Glutamatergic neuron (in vitro differentiated cells): Measurements from ENCODE around the gene ADGRL2. TPM values are rescaled to one million over a fixed set of nuclear protein-coding genes. Genes with fewer than 3 reads are reported as not detected.

Source experiments
- DNase-seq: peaks from one replicate; pipeline ENCODE4 v3.0.0; 2022
- H3K27ac Mint-ChIP-seq: one replicate; pipeline ENCODE4 v1.8.0; 2020; ENCODE audit warnings: mild to moderate bottlenecking, mixed read lengths, inconsistent platforms; ENCODE audit not compliant: unreplicated experiment
- H3K27me3 Mint-ChIP-seq: one replicate; pipeline ENCODE4 v1.8.0; 2020; ENCODE audit warnings: mild to moderate bottlenecking, moderate library complexity, mixed read lengths, inconsistent platforms; ENCODE audit not compliant: unreplicated experiment
- H3K36me3 Mint-ChIP-seq: one replicate; pipeline ENCODE4 v1.8.0; 2020; ENCODE audit warnings: mild to moderate bottlenecking, mixed read lengths, inconsistent platforms; ENCODE audit not compliant: unreplicated experiment
- H3K4me1 Mint-ChIP-seq: one replicate; pipeline ENCODE4 v1.8.0; 2020; ENCODE audit warnings: mild to moderate bottlenecking, low read depth, mixed read lengths, inconsistent platforms; ENCODE audit not compliant: unreplicated experiment
- H3K4me3 Mint-ChIP-seq: one replicate; pipeline ENCODE4 v1.8.0; 2020; ENCODE audit warnings: mild to moderate bottlenecking, mixed read lengths, inconsistent platforms; ENCODE audit not compliant: unreplicated experiment
- H3K9me3 Mint-ChIP-seq: one replicate; pipeline ENCODE4 v1.8.0; 2020; ENCODE audit warnings: mild to moderate bottlenecking, moderate library complexity, mixed read lengths, inconsistent platforms; ENCODE audit not compliant: unreplicated experiment
- total RNA-seq: library from RNA; stranded (reverse); fragmentation: NEBNext Ultra II Directional; extraction: Animal tissue kit (Norgen Biotek cat#: 25700); gene quantifications from one replicate; pipeline ENCODE4 v1.2.1, GENCODE V29; 2021; ENCODE audit not compliant: unreplicated experiment
- TF ChIP-seq, protein P1 (sequence below): fragments of 200-600 bp; sonication (generic); IDR thresholded peaks from one replicate; pipeline ENCODE4 v1.5.0; 2021; ENCODE audit not compliant: partially characterized antibody, unreplicated experiment

Gene ADGRL2
- total RNA-seq, 1 donor from 2014 or later, result 71.2 TPM

DNA sequence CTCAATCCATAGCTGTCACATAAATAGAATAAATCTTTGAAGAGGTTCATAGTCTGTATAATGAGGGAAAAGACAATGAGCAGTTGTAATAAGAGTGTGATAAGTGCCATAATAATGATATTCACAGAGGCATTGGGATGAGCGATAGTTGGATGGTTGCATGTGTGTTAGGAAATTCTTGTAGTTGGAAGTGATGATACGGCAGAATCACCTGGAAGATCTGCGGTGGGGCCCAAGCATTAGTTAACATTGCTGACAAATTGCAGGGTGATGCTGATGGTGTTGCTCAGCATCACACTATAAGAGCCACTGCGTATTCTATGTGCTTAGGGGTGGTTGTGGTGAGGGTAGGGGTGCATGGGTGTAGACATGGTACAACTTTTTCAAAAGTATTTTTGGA, 41.1 kb downstream of the ADGRL2 start:
- Mint-ChIP-seq H3K36me3 (no peaks in the 10 kb centered on the region), H3K27ac (no peak overlapping the region), H3K27me3 (no peaks in the 10 kb centered on the region), H3K4me3 (no peak overlapping the region), H3K4me1 (peaks cover 4% of the 10 kb centered on the region), H3K9me3 (peaks cover 1% of the 10 kb centered on the region)
- DNase-seq, result no peak
- TF ChIP-seq, protein P1, sequence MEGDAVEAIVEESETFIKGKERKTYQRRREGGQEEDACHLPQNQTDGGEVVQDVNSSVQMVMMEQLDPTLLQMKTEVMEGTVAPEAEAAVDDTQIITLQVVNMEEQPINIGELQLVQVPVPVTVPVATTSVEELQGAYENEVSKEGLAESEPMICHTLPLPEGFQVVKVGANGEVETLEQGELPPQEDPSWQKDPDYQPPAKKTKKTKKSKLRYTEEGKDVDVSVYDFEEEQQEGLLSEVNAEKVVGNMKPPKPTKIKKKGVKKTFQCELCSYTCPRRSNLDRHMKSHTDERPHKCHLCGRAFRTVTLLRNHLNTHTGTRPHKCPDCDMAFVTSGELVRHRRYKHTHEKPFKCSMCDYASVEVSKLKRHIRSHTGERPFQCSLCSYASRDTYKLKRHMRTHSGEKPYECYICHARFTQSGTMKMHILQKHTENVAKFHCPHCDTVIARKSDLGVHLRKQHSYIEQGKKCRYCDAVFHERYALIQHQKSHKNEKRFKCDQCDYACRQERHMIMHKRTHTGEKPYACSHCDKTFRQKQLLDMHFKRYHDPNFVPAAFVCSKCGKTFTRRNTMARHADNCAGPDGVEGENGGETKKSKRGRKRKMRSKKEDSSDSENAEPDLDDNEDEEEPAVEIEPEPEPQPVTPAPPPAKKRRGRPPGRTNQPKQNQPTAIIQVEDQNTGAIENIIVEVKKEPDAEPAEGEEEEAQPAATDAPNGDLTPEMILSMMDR, result no peak

DNA sequence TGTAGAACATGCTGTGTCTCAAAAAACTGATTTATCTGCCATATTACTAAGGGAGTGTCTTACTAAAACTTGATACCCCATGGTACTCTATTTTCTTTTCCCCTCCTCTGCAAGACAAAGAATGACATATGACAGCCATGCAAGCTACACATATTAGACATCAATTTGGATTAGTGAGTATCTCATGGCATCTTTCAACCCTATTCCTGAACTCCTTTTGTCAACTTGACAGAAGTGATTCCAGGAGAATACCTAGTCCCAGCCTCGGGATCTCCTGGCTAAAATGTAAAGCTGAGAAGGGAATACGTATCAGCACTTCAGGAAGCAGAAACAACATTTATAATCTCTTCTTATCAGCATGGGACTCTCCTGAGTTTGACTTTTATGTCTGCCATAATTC, 43.7 kb downstream of the ADGRL2 start:
- Mint-ChIP-seq H3K36me3 (no peaks in the 10 kb centered on the region), H3K27me3 (no peaks in the 10 kb centered on the region), H3K9me3 (peaks cover 1% of the 10 kb centered on the region), H3K27ac (no peak overlapping the region), H3K4me3 (no peak overlapping the region), H3K4me1 (peaks cover 13% of the 10 kb centered on the region)
- TF ChIP-seq, protein P1, result no peak
- no peak for DNase-seq

- no peaks in the 10 kb centered on the region for H3K27me3 Mint-ChIP-seq
- H3K27ac Mint-ChIP-seq, result no peak overlapping the region
- H3K4me3 Mint-ChIP-seq, result no peak overlapping the region
- H3K4me1 Mint-ChIP-seq, result peaks cover 18% of the 10 kb centered on the region
- DNase-seq, result no peak
- TF ChIP-seq, protein P1, result no peak
- H3K9me3 Mint-ChIP-seq, result peaks cover 1% of the 10 kb centered on the region
- H3K36me3 Mint-ChIP-seq, result no peaks in the 10 kb centered on the region
These were observed 45.9 kb downstream of the ADGRL2 start for GRCh38 chr1:81846630-81847029.

DNA sequence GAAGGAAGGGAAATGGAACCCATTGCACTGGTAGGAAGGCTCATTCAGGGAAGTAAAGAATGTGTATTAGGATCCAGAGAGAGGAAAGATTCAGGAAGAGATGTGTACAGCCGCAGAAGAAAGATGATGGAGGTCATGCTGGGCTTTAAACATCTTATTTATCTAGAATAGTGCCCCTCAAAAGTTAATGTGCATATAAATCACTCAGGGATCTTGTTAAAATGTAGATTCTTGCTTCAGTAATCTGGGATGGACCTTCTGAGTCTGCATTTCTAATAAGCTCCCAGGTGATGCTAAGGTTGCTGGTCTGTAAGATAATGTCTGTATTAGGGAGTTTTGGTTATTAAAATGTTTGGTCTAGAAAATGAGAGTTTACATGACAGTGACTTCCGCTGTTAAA, 46.3 kb downstream of the ADGRL2 start:
- TF ChIP-seq, protein P1, result no peak
- H3K9me3 Mint-ChIP-seq, result peaks cover 1% of the 10 kb centered on the region
- no peaks in the 10 kb centered on the region for H3K27me3 Mint-ChIP-seq
- H3K4me1 Mint-ChIP-seq, result peaks cover 18% of the 10 kb centered on the region
- no peak overlapping the region for H3K27ac Mint-ChIP-seq
- H3K4me3 Mint-ChIP-seq, result no peak overlapping the region
- H3K36me3 Mint-ChIP-seq, result no peaks in the 10 kb centered on the region
- no peak for DNase-seq

DNA sequence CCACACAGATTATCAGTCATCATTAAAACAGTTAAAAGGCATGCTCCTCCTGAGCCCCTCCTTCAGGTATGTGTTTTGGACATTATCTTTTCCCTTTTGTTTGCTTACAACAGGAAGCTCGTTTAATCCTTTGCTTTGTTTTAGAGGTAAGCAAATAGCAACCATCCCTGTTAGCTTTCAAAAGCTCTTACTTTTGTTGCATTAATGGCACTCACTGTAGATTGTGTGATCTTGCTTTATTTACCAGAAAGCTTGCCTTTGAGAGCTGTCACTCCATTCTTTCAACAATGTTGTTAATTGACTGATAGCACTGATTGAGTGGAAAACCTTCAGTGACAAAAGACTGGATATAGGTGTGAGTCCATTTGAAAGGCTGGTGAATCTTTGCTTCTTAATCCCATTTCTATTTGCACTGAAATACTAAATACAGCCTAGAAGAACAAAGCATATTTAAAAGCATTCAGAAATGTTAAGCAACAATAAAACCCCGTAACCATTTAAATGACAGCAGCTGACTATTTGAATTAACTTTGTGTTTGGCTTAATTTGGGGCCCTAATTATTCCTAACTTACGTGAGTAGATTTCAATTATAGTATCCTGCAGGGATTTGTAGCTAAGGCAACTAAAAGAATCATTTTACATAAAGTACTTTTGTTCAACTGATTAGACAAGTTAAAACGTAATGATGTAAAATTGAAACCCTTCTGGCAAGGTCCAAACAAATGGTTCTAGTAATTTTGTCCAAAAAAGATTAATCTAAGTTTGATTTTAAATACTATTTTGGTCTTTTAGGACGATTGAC, 48.3 kb downstream of the ADGRL2 start:
- Mint-ChIP-seq H3K4me1 (peaks cover 18% of the 10 kb centered on the region), H3K27ac (peak overlapping the region; percentile 5), H3K36me3 (no peaks in the 10 kb centered on the region), H3K27me3 (no peaks in the 10 kb centered on the region), H3K4me3 (no peak overlapping the region), H3K9me3 (no peaks in the 10 kb centered on the region)
- TF ChIP-seq, protein P1, result no peak
- DNase-seq, result no peak
